ENCODE measurements around the gene ZNF613. TPM values are rescaled to one million over a fixed set of nuclear protein-coding genes. Genes with fewer than 3 reads are reported as not detected.

The ZNF613 gene
- total and polyA plus RNA-seq, 4 donors = 1.1 to 2.8 (median 2.0) TPM

DNA sequence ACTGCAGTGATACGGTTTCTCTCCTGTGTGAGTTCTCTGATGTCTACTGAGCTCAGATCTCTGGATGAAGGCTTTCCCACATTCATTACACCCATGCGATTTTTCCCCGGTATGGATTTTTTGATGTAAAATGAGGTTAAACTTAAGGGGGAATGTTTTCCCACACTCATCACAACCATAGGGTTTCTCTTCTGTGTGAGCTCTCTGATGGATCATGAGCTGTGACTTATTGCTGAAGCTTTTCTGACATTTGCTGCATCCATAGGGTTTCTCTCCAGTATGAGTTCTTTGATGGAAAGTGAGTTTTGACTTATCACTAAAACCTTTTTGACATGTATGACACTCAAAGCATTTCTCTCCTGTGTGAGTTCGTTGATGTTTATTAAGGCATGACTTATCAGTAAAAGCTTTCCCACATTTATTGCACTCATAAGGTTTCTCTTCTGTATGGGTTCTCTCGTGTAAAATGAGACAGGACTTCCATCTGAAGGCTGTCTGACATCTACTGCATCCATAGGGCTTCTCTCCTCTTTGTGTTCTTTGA, 11.9 kb upstream of the ZNF613 start:
- no peak for DNase-seq (ENCODE audit: low spot score)
- Histone ChIP-seq H3K4me1 (ENCODE audit: control insufficient read depth in 4 of 4, insufficient read depth in 4 of 4, low read length in 3 of 4) (no peaks in the 10 kb centered on the region), H3K27me3 (ENCODE audit: control insufficient read depth in 4 of 4, insufficient read depth in 4 of 4, low read length in 3 of 4) (no peaks in the 10 kb centered on the region), H3K36me3 (ENCODE audit: control insufficient read depth in 4 of 4, insufficient read depth in 3 of 4, low read depth in 1 of 4, low read length in 3 of 4) (peaks cover 0 to 2% (median 0%) of the 10 kb centered on the region in 4 donors), H3K27ac (ENCODE audit: low read depth in 1 of 2, low read length in 2 of 2) (no peak overlapping the region), H3K4me3 (ENCODE audit: low read depth in 1 of 3, low read length in 3 of 3) (peak overlapping the region in 2 of 3 donors; percentile 50 to 63), H3K9ac (ENCODE audit: low read depth in 1 of 2, low read length in 2 of 2) (no peak overlapping the region), H3K9me3 (ENCODE audit: control insufficient read depth in 4 of 4, low read length in 3 of 4) (peaks cover 31 to 70% (median 49%) of the 10 kb centered on the region in 4 donors)
- TF ChIP-seq TAF1 (conservative IDR thresholded peaks at IDR 0.05) = no peak
- TF ChIP-seq, protein P1, sequence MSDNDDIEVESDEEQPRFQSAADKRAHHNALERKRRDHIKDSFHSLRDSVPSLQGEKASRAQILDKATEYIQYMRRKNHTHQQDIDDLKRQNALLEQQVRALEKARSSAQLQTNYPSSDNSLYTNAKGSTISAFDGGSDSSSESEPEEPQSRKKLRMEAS (IDR thresholded peaks at IDR 0.05) = no peak
- TF ChIP-seq RAD21 (IDR thresholded peaks at IDR 0.05) = no peak
- TF ChIP-seq, protein P2, sequence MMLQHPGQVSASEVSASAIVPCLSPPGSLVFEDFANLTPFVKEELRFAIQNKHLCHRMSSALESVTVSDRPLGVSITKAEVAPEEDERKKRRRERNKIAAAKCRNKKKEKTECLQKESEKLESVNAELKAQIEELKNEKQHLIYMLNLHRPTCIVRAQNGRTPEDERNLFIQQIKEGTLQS (IDR thresholded peaks at IDR 0.05) = no peak
- TF ChIP-seq FOXA1 (IDR thresholded peaks at IDR 0.05) = no peak
- TF ChIP-seq SP1 (IDR thresholded peaks at IDR 0.05) = no peak
- TF ChIP-seq YY1 (IDR thresholded peaks at IDR 0.05) = no peak
- no peak for TF ChIP-seq EGR1 (IDR thresholded peaks at IDR 0.05; ENCODE audit: low read depth in 2 of 2)
- TF ChIP-seq RXRA (IDR thresholded peaks at IDR 0.05) = no peak
- TF ChIP-seq JUND (IDR thresholded peaks at IDR 0.05) = no peak
- TF ChIP-seq, protein P3, sequence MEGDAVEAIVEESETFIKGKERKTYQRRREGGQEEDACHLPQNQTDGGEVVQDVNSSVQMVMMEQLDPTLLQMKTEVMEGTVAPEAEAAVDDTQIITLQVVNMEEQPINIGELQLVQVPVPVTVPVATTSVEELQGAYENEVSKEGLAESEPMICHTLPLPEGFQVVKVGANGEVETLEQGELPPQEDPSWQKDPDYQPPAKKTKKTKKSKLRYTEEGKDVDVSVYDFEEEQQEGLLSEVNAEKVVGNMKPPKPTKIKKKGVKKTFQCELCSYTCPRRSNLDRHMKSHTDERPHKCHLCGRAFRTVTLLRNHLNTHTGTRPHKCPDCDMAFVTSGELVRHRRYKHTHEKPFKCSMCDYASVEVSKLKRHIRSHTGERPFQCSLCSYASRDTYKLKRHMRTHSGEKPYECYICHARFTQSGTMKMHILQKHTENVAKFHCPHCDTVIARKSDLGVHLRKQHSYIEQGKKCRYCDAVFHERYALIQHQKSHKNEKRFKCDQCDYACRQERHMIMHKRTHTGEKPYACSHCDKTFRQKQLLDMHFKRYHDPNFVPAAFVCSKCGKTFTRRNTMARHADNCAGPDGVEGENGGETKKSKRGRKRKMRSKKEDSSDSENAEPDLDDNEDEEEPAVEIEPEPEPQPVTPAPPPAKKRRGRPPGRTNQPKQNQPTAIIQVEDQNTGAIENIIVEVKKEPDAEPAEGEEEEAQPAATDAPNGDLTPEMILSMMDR (IDR thresholded peaks at IDR 0.05; ENCODE audit: low read depth, low read length, missing input control) = no peak
- TF ChIP-seq, protein P4, sequence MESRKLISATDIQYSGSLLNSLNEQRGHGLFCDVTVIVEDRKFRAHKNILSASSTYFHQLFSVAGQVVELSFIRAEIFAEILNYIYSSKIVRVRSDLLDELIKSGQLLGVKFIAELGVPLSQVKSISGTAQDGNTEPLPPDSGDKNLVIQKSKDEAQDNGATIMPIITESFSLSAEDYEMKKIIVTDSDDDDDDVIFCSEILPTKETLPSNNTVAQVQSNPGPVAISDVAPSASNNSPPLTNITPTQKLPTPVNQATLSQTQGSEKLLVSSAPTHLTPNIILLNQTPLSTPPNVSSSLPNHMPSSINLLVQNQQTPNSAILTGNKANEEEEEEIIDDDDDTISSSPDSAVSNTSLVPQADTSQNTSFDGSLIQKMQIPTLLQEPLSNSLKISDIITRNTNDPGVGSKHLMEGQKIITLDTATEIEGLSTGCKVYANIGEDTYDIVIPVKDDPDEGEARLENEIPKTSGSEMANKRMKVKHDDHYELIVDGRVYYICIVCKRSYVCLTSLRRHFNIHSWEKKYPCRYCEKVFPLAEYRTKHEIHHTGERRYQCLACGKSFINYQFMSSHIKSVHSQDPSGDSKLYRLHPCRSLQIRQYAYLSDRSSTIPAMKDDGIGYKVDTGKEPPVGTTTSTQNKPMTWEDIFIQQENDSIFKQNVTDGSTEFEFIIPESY (IDR thresholded peaks at IDR 0.05) = no peak
- no peak for TF ChIP-seq NR2F2 (IDR thresholded peaks at IDR 0.05)
- no peak for TF ChIP-seq HNF4G (IDR thresholded peaks at IDR 0.05)
- TF ChIP-seq, protein P5, sequence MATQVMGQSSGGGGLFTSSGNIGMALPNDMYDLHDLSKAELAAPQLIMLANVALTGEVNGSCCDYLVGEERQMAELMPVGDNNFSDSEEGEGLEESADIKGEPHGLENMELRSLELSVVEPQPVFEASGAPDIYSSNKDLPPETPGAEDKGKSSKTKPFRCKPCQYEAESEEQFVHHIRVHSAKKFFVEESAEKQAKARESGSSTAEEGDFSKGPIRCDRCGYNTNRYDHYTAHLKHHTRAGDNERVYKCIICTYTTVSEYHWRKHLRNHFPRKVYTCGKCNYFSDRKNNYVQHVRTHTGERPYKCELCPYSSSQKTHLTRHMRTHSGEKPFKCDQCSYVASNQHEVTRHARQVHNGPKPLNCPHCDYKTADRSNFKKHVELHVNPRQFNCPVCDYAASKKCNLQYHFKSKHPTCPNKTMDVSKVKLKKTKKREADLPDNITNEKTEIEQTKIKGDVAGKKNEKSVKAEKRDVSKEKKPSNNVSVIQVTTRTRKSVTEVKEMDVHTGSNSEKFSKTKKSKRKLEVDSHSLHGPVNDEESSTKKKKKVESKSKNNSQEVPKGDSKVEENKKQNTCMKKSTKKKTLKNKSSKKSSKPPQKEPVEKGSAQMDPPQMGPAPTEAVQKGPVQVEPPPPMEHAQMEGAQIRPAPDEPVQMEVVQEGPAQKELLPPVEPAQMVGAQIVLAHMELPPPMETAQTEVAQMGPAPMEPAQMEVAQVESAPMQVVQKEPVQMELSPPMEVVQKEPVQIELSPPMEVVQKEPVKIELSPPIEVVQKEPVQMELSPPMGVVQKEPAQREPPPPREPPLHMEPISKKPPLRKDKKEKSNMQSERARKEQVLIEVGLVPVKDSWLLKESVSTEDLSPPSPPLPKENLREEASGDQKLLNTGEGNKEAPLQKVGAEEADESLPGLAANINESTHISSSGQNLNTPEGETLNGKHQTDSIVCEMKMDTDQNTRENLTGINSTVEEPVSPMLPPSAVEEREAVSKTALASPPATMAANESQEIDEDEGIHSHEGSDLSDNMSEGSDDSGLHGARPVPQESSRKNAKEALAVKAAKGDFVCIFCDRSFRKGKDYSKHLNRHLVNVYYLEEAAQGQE (IDR thresholded peaks at IDR 0.05) = no peak
- TF ChIP-seq GABPA (IDR thresholded peaks at IDR 0.05 in 1 of 2, conservative IDR thresholded peaks at IDR 0.05 in 1 of 2) = no peak
- no peak for TF ChIP-seq FOXA2 (IDR thresholded peaks at IDR 0.05)
- TF ChIP-seq HNF4A (conservative IDR thresholded peaks at IDR 0.05) = no peak
- 76% methylated on average over 5 of the region's 5 CpGs for WGBS

Measured in liver (tissue), 9 donors.